ENCODE results near the gene SLC35E3.
"Not testable (repeated sequence)": the region's sequence is repeated elsewhere in the genome, so short reads cannot be mapped to it uniquely, and the experiment has no call there.

SLC35E3 gene

DNA sequence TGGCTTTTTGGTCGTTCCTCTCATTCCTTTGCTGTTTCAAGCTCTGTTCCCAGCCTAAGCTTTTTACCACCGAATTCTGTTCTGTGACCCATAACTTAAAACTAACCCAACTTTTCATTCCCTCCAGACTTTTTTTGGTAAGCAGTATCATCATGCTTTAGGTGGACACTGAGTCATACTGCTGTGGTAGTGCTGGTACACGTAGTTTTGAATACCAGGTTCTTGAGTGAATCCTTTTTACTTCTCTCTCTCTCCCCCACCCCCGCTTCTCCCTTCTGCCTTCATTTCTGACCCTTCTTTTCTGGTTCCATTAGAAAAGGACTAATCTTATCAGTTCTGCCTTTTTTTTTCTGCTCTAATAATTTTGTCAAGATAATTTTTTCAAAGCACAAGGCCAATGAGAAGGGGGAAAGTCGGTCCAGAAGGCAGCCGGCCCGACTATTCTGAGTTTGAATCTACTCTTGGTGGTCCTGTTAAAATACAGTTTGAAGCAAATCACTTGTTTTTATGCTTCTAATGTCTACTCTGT lies 59.7 kb downstream of the SLC35E3 start:
- Histone ChIP-seq H3K4me1 (ENCODE audit: control insufficient read depth, insufficient read depth, low read length, unreplicated experiment) (peaks cover 4% of the 10 kb centered on the region), H3K27ac (ENCODE audit: low read depth, low read length) (no peak overlapping the region)

DNA sequence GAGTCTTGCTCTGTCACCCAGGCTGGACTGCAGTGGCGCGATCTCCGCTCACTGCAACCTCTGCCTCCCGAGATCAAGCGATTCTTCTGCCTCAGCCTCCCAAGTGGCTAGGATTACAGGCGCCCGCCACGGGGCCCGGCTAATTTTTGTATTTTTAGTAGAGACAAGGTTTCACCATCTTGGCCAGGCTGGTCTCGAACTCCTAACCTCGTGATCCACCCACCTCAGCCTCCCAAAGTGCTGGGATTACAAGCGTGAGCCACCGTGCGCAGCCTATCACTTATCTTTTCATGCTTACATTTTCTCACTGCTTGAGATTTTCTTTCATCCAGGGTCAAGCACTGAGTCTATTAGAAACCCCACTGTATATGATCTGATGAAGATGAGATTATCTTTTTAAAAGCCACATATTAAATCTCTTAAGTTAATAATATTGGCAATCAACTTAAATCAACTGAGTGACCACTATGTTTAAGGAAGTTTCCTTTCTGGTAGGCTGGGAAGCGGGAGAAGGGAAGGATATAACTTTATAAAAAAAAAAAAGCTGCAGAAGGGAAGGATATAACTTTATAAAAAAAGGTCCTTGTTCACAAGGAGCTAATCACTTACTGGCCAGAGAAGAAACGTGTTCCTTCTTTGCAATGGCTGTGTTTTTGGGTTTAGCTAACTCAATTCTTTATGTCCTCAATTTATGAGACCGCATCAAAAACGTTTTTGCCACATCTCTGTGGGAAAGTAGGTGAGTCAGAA lies 60.7 kb downstream of the SLC35E3 start:
- Histone ChIP-seq H3K4me1 (ENCODE audit: control insufficient read depth, insufficient read depth, low read length, unreplicated experiment) (peaks cover 4% of the 10 kb centered on the region), H2AFZ (ENCODE audit: low read length, unreplicated experiment) (no peak overlapping the region), H3K4me3 (ENCODE audit: low read depth, low read length) (no peak overlapping the region), H3K27me3 (ENCODE audit: insufficient read depth, low read length) (no peaks in the 10 kb centered on the region), H3K27ac (ENCODE audit: low read depth, low read length) (0 out of 2 replicates have a peak overlapping the region, but pooled peaks have one; percentile 93), H3K36me3 (ENCODE audit: insufficient read depth, low read length) (peaks cover 12% of the 10 kb centered on the region), H3K79me2 (ENCODE audit: control insufficient read depth, insufficient read depth, low read length, unreplicated experiment) (peaks cover 26% of the 10 kb centered on the region)

More for the DNA sequence above, 59.7 kb downstream of the SLC35E3 start:
- Histone ChIP-seq H3K4me3 (ENCODE audit: low read depth, low read length) (no peak overlapping the region), H3K27me3 (ENCODE audit: insufficient read depth, low read length) (no peaks in the 10 kb centered on the region), H3K36me3 (ENCODE audit: insufficient read depth, low read length) (peaks cover 12% of the 10 kb centered on the region), H3K79me2 (ENCODE audit: control insufficient read depth, insufficient read depth, low read length, unreplicated experiment) (peaks cover 21% of the 10 kb centered on the region), H2AFZ (ENCODE audit: low read length, unreplicated experiment) (no peak overlapping the region)

DNA sequence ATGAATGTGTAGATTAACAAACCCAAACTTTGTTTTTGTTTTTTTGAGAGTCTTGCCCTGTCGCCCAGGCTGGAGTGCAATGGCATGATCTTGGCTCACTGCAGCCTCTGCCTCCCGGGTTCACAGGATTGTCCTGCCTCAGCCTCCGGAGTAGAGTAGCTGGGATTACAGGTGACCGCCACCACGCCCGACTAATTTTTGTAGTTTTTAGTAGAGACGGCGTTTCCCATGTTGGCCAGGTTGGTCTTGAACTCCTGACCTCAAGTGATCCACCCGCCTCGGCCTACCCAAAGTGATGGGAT lies 61.2 kb downstream of the SLC35E3 start:
- Histone ChIP-seq H3K4me3 (ENCODE audit: low read depth, low read length) (peak overlapping the region; percentile 94), H2AFZ (ENCODE audit: low read length, unreplicated experiment) (peak overlapping the region; percentile 50), H3K27ac (ENCODE audit: low read depth, low read length) (peak overlapping the region; percentile 93), H3K36me3 (ENCODE audit: insufficient read depth, low read length) (peaks cover 12% of the 10 kb centered on the region), H3K79me2 (ENCODE audit: control insufficient read depth, insufficient read depth, low read length, unreplicated experiment) (peaks cover 30% of the 10 kb centered on the region)
- H3K4me1 ChIP-seq (ENCODE audit: control insufficient read depth, insufficient read depth, low read length, unreplicated experiment); H3K27me3 ChIP-seq (ENCODE audit: insufficient read depth, low read length): not testable (repeated sequence)

DNA sequence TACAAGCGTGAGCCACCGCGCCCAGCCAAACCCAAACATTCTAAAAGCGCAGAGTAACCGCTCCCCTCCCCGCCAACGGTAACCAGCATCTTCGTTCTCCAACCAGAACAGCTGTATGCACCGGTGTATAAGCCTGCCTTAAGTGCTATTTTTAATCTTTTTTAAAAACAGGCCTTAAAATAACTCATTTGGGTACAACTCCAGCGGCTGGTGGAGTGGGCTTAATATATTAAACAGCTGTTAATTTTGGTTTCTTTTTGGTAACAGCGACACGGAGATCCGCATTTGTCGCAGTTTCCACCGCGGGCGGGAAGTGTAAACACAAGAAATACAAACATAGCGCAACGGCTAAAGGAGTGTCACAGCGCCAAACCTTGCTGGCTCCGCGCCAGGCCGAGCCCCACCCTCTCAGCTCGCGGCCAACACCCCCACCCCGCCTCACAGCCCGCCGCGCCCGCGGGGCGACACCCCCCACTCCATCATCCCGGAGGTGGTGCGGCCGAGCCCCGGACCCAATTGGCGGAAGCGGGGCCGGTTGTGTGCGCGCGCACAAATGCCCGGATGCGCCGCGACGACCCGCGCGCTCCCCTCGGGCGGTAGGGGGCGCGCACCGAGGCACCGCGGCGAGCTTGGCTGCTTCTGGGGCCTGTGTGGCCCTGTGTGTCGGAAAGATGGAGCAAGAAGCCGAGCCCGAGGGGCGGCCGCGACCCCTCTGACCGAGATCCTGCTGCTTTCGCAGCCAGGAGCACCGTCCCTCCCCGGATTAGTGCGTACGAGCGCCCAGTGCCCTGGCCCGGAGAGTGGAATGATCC lies 61.8 kb downstream of the SLC35E3 start, which contains the start of gene MDM2:
MDM2 (plus strand) TSS at position 602 of the 812 bp plus-strand sequence. CDS start 301 bp downstream, outside the sequence.
- Histone ChIP-seq H3K79me2 (ENCODE audit: control insufficient read depth, insufficient read depth, low read length, unreplicated experiment) (peaks cover 35% of the 10 kb centered on the region), H3K4me1 (ENCODE audit: control insufficient read depth, insufficient read depth, low read length, unreplicated experiment) (peaks cover 5% of the 10 kb centered on the region), H3K4me3 (ENCODE audit: low read depth, low read length) (peak within 1 kb of the TSS; percentile 94), H3K27me3 (ENCODE audit: insufficient read depth, low read length) (no peaks in the 10 kb centered on the region), H2AFZ (ENCODE audit: low read length, unreplicated experiment) (peak within 1 kb of the TSS; percentile 74), H3K36me3 (ENCODE audit: insufficient read depth, low read length) (peaks cover 16% of the 10 kb centered on the region), H3K27ac (ENCODE audit: low read depth, low read length) (peak within 1 kb of the TSS; percentile 93)

DNA sequence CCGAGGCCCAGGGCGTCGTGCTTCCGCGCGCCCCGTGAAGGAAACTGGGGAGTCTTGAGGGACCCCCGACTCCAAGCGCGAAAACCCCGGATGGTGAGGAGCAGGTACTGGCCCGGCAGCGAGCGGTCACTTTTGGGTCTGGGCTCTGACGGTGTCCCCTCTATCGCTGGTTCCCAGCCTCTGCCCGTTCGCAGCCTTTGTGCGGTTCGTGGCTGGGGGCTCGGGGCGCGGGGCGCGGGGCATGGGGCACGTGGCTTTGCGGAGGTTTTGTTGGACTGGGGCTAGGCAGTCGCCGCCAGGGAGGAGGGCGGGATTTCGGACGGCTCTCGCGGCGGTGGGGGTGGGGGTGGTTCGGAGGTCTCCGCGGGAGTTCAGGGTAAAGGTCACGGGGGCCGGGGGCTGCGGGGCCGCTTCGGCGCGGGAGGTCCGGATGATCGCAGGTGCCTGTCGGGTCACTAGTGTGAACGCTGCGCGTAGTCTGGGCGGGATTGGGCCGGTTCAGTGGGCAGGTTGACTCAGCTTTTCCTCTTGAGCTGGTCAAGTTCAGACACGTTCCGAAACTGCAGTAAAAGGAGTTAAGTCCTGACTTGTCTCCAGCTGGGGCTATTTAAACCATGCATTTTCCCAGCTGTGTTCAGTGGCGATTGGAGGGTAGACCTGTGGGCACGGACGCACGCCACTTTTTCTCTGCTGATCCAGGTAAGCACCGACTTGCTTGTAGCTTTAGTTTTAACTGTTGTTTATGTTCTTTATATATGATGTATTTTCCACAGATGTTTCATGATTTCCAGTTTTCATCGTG lies 62.6 kb downstream of the SLC35E3 start:
- Histone ChIP-seq H3K4me1 (ENCODE audit: control insufficient read depth, insufficient read depth, low read length, unreplicated experiment) (peaks cover 10% of the 10 kb centered on the region), H3K4me3 (ENCODE audit: low read depth, low read length) (peak overlapping the region; percentile 94), H3K27me3 (ENCODE audit: insufficient read depth, low read length) (no peaks in the 10 kb centered on the region), H2AFZ (ENCODE audit: low read length, unreplicated experiment) (peak overlapping the region; percentile 74), H3K79me2 (ENCODE audit: control insufficient read depth, insufficient read depth, low read length, unreplicated experiment) (peaks cover 43% of the 10 kb centered on the region), H3K36me3 (ENCODE audit: insufficient read depth, low read length) (peaks cover 25% of the 10 kb centered on the region), H3K27ac (ENCODE audit: low read depth, low read length) (peak overlapping the region; percentile 93)

DNA sequence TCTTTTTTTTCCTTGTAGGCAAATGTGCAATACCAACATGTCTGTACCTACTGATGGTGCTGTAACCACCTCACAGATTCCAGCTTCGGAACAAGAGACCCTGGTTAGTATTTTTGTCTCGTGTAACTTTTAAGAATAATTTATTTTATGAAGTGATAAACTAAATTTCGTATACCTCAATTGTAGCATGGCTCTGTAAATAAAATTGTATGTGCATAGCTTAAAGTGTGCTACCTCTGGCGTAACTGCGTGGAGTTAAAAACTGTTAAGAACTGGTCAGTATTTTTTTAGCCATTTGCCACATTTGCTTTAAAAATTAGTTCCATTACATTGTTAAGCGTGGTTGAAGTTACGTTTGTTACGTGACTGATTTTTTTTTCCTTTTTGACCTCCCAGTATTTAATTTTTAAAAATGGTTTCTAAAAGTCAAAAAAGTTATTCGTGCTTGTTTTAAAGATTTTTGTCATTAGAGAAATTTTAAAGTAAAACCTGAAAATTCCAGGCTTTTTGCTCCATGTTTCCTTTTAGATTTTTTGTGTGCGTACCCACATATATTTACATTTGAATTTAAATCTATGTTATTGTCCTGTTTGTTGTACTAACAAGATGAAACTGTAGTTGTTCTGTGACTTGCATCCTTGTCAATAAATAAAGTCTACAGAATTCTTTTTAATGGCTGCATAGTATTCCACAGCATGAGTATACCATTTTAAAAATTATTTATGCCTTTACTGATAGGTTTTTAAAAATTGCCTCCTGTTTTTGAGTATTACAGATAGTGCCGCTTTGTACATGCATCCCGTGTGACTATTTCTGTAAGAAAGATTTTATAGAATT lies 63.4 kb downstream of the SLC35E3 start:
- H3K4me3 ChIP-seq (ENCODE audit: low read depth, low read length): peak overlapping the region; percentile 94
- H2AFZ ChIP-seq (ENCODE audit: low read length, unreplicated experiment): no peak overlapping the region
- H3K79me2 ChIP-seq (ENCODE audit: control insufficient read depth, insufficient read depth, low read length, unreplicated experiment): peaks cover 48% of the 10 kb centered on the region
- H3K4me1 ChIP-seq (ENCODE audit: control insufficient read depth, insufficient read depth, low read length, unreplicated experiment): peaks cover 11% of the 10 kb centered on the region
- H3K27ac ChIP-seq (ENCODE audit: low read depth, low read length): peak overlapping the region; percentile 93
- H3K36me3 ChIP-seq (ENCODE audit: insufficient read depth, low read length): peaks cover 31% of the 10 kb centered on the region
- H3K27me3 ChIP-seq (ENCODE audit: insufficient read depth, low read length): no peaks in the 10 kb centered on the region

DNA sequence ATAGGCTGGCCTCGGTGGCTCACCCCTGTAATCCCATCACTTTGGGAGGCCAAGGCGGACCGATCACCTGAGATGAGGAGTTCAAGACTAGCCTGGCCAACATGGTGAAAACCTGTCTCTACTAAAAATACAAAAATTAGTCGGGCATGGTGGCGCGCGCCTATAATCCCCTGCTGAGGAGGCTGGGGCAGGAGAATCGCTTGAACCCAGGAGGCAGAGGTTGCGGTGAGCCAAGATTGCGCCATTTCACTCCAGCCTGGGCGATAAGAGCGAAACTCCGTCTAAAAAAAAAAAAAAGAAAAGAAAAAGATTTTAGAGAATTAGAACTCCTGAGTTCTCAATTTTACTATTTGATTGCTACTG lies 64.0 kb downstream of the SLC35E3 start:
- peak overlapping the region; percentile 94 for H3K4me3 ChIP-seq (ENCODE audit: low read depth, low read length)
- not testable (repeated sequence) for H3K27me3 ChIP-seq (ENCODE audit: insufficient read depth, low read length); H2AFZ ChIP-seq (ENCODE audit: low read length, unreplicated experiment); H3K27ac ChIP-seq (ENCODE audit: low read depth, low read length)
- peaks cover 37% of the 10 kb centered on the region for H3K36me3 ChIP-seq (ENCODE audit: insufficient read depth, low read length)
- H3K79me2 ChIP-seq (ENCODE audit: control insufficient read depth, insufficient read depth, low read length, unreplicated experiment): peaks cover 53% of the 10 kb centered on the region
- peaks cover 16% of the 10 kb centered on the region for H3K4me1 ChIP-seq (ENCODE audit: control insufficient read depth, insufficient read depth, low read length, unreplicated experiment)

DNA sequence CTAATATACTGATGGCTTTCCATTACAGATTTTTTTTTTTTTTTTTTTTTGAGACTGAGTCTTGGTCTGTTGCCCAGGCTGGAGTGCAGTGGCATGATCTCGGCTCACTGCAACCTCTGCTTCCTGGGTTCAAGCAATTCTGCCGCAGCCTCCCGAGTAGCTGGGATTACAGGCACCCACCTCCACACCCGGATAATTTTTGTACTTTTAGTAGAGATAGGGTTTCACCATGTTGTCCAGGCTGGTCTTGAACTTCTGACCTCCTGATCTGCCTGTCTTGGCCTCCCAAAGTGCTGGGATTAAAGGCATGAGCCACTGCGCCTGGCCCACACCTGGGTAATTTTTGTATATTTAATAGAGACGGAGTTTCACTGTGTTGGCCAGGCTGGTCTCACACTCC lies 65.6 kb downstream of the SLC35E3 start:
- not testable (repeated sequence) for H3K27ac ChIP-seq (ENCODE audit: low read depth, low read length); H2AFZ ChIP-seq (ENCODE audit: low read length, unreplicated experiment); H3K27me3 ChIP-seq (ENCODE audit: insufficient read depth, low read length); H3K4me3 ChIP-seq (ENCODE audit: low read depth, low read length)
- H3K36me3 ChIP-seq (ENCODE audit: insufficient read depth, low read length): peaks cover 51% of the 10 kb centered on the region
- peaks cover 62% of the 10 kb centered on the region for H3K79me2 ChIP-seq (ENCODE audit: control insufficient read depth, insufficient read depth, low read length, unreplicated experiment)
- peaks cover 17% of the 10 kb centered on the region for H3K4me1 ChIP-seq (ENCODE audit: control insufficient read depth, insufficient read depth, low read length, unreplicated experiment)

DNA sequence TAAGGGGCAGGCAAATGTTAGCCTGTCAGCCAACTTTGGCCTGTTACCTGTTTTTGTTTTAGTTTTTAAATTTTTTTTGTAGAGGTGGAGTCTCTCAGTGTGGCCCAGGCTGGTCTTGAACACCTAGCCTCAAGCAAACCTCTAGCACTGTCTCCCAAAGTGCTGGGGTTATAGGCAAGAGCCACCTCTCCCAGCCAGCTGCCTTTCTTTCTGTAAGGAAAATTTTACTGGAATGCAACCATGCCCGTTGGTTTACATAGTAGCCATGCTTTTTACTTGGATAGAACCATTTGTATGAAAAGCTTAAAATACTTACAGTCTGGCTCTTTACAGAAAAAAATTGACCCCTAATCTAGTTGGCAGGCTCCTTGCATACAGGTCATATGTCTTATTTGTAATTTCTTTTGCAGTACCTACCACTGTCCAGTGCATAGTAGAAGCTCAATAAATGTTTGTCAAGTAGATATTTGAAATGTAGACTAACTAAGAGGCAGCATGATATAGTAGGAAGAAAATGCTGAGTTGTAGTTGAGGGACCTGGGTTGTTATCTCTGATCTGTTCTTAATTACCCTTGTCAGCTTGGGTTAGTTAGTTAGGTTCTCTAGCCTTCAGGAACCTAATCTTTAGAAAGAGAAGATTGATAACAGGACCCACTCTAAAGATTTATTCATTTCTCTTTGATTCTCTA lies 66.7 kb downstream of the SLC35E3 start:
- Histone ChIP-seq H3K27ac (ENCODE audit: low read depth, low read length) (no peak overlapping the region), H2AFZ (ENCODE audit: low read length, unreplicated experiment) (no peak overlapping the region), H3K4me3 (ENCODE audit: low read depth, low read length) (peak overlapping the region; percentile 39; the same call in 1 of the 2 replicates), H3K4me1 (ENCODE audit: control insufficient read depth, insufficient read depth, low read length, unreplicated experiment) (peaks cover 17% of the 10 kb centered on the region), H3K27me3 (ENCODE audit: insufficient read depth, low read length) (no peaks in the 10 kb centered on the region), H3K36me3 (ENCODE audit: insufficient read depth, low read length) (peaks cover 58% of the 10 kb centered on the region), H3K79me2 (ENCODE audit: control insufficient read depth, insufficient read depth, low read length, unreplicated experiment) (peaks cover 70% of the 10 kb centered on the region)

All from ACC112 (cell line).